ENCODE measurements around the gene CD44. TPM values are rescaled to one million over a fixed set of nuclear protein-coding genes. Genes with fewer than 3 reads are reported as not detected.
A peak's percentile ranks its signal among the peaks of the same experiment; 100 is the strongest.

The CD44 gene
- total and polyA plus RNA-seq, 2 donors (not counting 1 experiment from before 2014, with no cell fraction given): 660 to 980 TPM

GRCh38 chr11:35102267-35102666 is 36.7 kb upstream of the CD44 start:
- Histone ChIP-seq H3K9ac (ENCODE audit: insufficient read depth, low read length) (no peak overlapping the region), H3K4me1 (ENCODE audit: control insufficient read depth, extremely low read depth, insufficient read depth, low read length) (peaks cover 20% of the 10 kb centered on the region), H3K79me2 (ENCODE audit: control insufficient read depth, insufficient read depth, low read length) (no peaks in the 10 kb centered on the region), H3K27me3 (ENCODE audit: control insufficient read depth, insufficient read depth, low read length) (no peaks in the 10 kb centered on the region), H3K36me3 (ENCODE audit: control insufficient read depth, insufficient read depth, low read length) (no peaks in the 10 kb centered on the region), H3K4me2 (ENCODE audit: extremely low read depth, insufficient read depth, low read length) (no peak overlapping the region), H3K27ac (ENCODE audit: insufficient read depth, low read length) (no peak overlapping the region), H4K20me1 (ENCODE audit: control insufficient read depth, extremely low read depth, insufficient read depth, low read length) (no peaks in the 10 kb centered on the region), H3K9me3 (ENCODE audit: control insufficient read depth, insufficient read depth, low read depth, low read length) (no peaks in the 10 kb centered on the region), H2AFZ (ENCODE audit: low read length) (no peak overlapping the region), H3K4me3 (replicated peaks in 1 of 4; ENCODE audit: control extremely low read depth in 1 of 4, insufficient read depth in 1 of 4, low read depth in 3 of 4, low read length in 4 of 4) (no peak overlapping the region)
- TF ChIP-seq EZH2 (IDR thresholded peaks at IDR 0.05; ENCODE audit: low read length, missing control alignments): no peak
- TF ChIP-seq, protein P1, sequence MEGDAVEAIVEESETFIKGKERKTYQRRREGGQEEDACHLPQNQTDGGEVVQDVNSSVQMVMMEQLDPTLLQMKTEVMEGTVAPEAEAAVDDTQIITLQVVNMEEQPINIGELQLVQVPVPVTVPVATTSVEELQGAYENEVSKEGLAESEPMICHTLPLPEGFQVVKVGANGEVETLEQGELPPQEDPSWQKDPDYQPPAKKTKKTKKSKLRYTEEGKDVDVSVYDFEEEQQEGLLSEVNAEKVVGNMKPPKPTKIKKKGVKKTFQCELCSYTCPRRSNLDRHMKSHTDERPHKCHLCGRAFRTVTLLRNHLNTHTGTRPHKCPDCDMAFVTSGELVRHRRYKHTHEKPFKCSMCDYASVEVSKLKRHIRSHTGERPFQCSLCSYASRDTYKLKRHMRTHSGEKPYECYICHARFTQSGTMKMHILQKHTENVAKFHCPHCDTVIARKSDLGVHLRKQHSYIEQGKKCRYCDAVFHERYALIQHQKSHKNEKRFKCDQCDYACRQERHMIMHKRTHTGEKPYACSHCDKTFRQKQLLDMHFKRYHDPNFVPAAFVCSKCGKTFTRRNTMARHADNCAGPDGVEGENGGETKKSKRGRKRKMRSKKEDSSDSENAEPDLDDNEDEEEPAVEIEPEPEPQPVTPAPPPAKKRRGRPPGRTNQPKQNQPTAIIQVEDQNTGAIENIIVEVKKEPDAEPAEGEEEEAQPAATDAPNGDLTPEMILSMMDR (conservative IDR thresholded peaks at IDR 0.05 in 1 of 2, IDR thresholded peaks at IDR 0.05 in 1 of 2; ENCODE audit: low read depth in 1 of 2, low read length in 2 of 2): no peak
- peak in 1 of 2 donors; percentile 56 for DNase-seq (ENCODE audit: low read depth in 2 of 2)

- Histone ChIP-seq H3K4me3 (replicated peaks in 1 of 4; ENCODE audit: control extremely low read depth in 1 of 4, insufficient read depth in 1 of 4, low read depth in 3 of 4, low read length in 4 of 4) (no peak overlapping the region), H3K27me3 (ENCODE audit: control insufficient read depth, insufficient read depth, low read length) (no peaks in the 10 kb centered on the region), H3K9ac (ENCODE audit: insufficient read depth, low read length) (no peak overlapping the region), H4K20me1 (ENCODE audit: control insufficient read depth, extremely low read depth, insufficient read depth, low read length) (no peaks in the 10 kb centered on the region), H3K79me2 (ENCODE audit: control insufficient read depth, insufficient read depth, low read length) (no peaks in the 10 kb centered on the region), H3K27ac (ENCODE audit: insufficient read depth, low read length) (no peak overlapping the region), H3K4me2 (ENCODE audit: extremely low read depth, insufficient read depth, low read length) (no peak overlapping the region), H2AFZ (ENCODE audit: low read length) (no peak overlapping the region), H3K4me1 (ENCODE audit: control insufficient read depth, extremely low read depth, insufficient read depth, low read length) (peaks cover 19% of the 10 kb centered on the region), H3K36me3 (ENCODE audit: control insufficient read depth, insufficient read depth, low read length) (no peaks in the 10 kb centered on the region), H3K9me3 (ENCODE audit: control insufficient read depth, insufficient read depth, low read depth, low read length) (no peaks in the 10 kb centered on the region)
- no peak for TF ChIP-seq EZH2 (IDR thresholded peaks at IDR 0.05; ENCODE audit: low read length, missing control alignments)
- TF ChIP-seq, protein P1 (conservative IDR thresholded peaks at IDR 0.05 in 1 of 2, IDR thresholded peaks at IDR 0.05 in 1 of 2; ENCODE audit: low read depth in 1 of 2, low read length in 2 of 2): no peak
- peak in 1 of 2 donors; percentile 99 for DNase-seq (ENCODE audit: low read depth in 2 of 2)
These were observed 35.4 kb upstream of the CD44 start for GRCh38 chr11:35103366-35104208.

- no peak overlapping the region for H3K4me3 ChIP-seq (replicated peaks in 1 of 4; ENCODE audit: control extremely low read depth in 1 of 4, insufficient read depth in 1 of 4, low read depth in 3 of 4, low read length in 4 of 4)
- no peak for TF ChIP-seq EZH2 (IDR thresholded peaks at IDR 0.05; ENCODE audit: low read length, missing control alignments)
- TF ChIP-seq, protein P1 (conservative IDR thresholded peaks at IDR 0.05 in 1 of 2, IDR thresholded peaks at IDR 0.05 in 1 of 2; ENCODE audit: low read depth in 1 of 2, low read length in 2 of 2): no peak
- H4K20me1 ChIP-seq (ENCODE audit: control insufficient read depth, extremely low read depth, insufficient read depth, low read length): no peaks in the 10 kb centered on the region
- H3K9ac ChIP-seq (ENCODE audit: insufficient read depth, low read length): no peak overlapping the region
- H2AFZ ChIP-seq (ENCODE audit: low read length): no peak overlapping the region
- H3K27ac ChIP-seq (ENCODE audit: insufficient read depth, low read length): no peak overlapping the region
- H3K36me3 ChIP-seq (ENCODE audit: control insufficient read depth, insufficient read depth, low read length): no peaks in the 10 kb centered on the region
- peaks cover 12% of the 10 kb centered on the region for H3K4me1 ChIP-seq (ENCODE audit: control insufficient read depth, extremely low read depth, insufficient read depth, low read length)
- no peaks in the 10 kb centered on the region for H3K9me3 ChIP-seq (ENCODE audit: control insufficient read depth, insufficient read depth, low read depth, low read length)
- DNase-seq (ENCODE audit: low read depth in 2 of 2): no peak
- no peaks in the 10 kb centered on the region for H3K27me3 ChIP-seq (ENCODE audit: control insufficient read depth, insufficient read depth, low read length)
- H3K4me2 ChIP-seq (ENCODE audit: extremely low read depth, insufficient read depth, low read length): no peak overlapping the region
- H3K79me2 ChIP-seq (ENCODE audit: control insufficient read depth, insufficient read depth, low read length): no peaks in the 10 kb centered on the region
These were observed 34.3 kb upstream of the CD44 start for GRCh38 chr11:35104655-35105054.
